Lower lobe of right lung (tissue), 2 donors: ENCODE data around the gene MAPK11. TPM values are rescaled to one million over a fixed set of nuclear protein-coding genes. Genes with fewer than 3 reads are reported as not detected.

Experiments used
- ATAC-seq, 2 donors: fragments of 200-7000 bp; cut with Tn5 transposase; one replicate each; pipeline ENCODE4 v1.9.1; 2020 to 2022; ENCODE audit warnings: mild to moderate bottlenecking in 2 of 2, moderate library complexity in 2 of 2
- DNase-seq: peaks from one replicate; pipeline ENCODE4 v3.0.0-alpha.2; 2020
- H3K27ac ChIP-seq: fragments of 200-600 bp; one replicate; pipeline ENCODE4 v1.8.0; 2022
- H3K27me3 ChIP-seq: fragments of 200-600 bp; one replicate; pipeline ENCODE4 v1.8.0; 2022; ENCODE audit warnings: low read depth
- H3K36me3 ChIP-seq: fragments of 200-600 bp; one replicate; pipeline ENCODE4 v1.8.0; 2022; ENCODE audit warnings: mild to moderate bottlenecking
- H3K4me1 ChIP-seq: fragments of 200-600 bp; one replicate; pipeline ENCODE4 v1.8.0; 2022
- H3K4me3 ChIP-seq: fragments of 200-600 bp; one replicate; pipeline ENCODE4 v1.8.0; 2022; ENCODE audit warnings: mild to moderate bottlenecking
- H3K9me3 ChIP-seq: fragments of 200-600 bp; one replicate; pipeline ENCODE4 v1.8.0; 2022
- intact Hi-C: fragments of 100-400 bp; cut with DNase I; formaldehyde crosslinking; loops from one replicate; pipeline ENCODE4 v1.11.0; 2022
- total RNA-seq: library from RNA; stranded (reverse); fragmentation: NEBNext Ultra II Directional; extraction: Animal tissue kit (Norgen Biotek cat#: 25700); gene quantifications from one replicate; pipeline ENCODE4 v1.2.1, GENCODE V29; 2021
- TF ChIP-seq, protein P1 (sequence below): fragments of 200-600 bp; IDR thresholded peaks from one replicate; pipeline ENCODE4 v1.8.0; 2022; ENCODE audit warnings: antibody characterized with exemption, mild to moderate bottlenecking
- donor health status: DM: no; HTN: yes; CAD: no; lungs with severe emphysema.

The MAPK11 gene
- total RNA-seq, 1 donor from 2014 or later, result 13.1 TPM

DNA sequence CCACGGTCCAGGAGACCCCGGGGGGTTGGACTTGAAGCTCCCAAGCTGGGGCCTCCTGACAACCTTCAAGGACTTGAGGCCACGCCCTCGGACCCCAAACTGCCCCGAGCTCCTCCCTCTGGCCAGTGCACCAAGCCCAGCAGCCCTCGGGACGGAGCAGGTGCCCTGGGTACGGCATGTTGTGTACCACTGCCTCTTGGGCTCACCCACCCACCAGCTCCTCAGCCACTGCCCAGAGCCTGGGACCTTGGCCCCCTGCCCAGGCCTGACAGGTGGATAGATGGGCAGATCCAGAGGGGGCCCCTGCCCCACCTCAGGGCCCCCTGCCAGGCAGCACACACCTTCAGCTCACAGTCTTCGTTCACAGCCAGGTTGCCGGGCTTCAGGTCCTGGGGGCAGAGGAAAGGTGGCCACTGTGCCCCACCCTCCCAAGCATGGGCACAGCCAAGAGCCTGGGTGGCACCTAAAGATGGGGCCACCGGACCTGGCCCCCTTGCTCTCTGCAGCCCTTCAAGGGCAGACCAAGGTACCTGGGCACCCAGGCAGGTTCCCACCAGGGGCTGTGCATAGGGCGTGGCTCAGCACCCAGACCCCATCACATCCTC is 13.8 kb downstream of the MAPK11 start:
- no peak overlapping the region for H3K4me3 ChIP-seq
- DNase-seq (no peak), ATAC-seq (no peak)
- H3K27ac ChIP-seq, result no peak overlapping the region
- H3K36me3 ChIP-seq, result no peaks in the 10 kb centered on the region
- peaks cover 18% of the 10 kb centered on the region for H3K4me1 ChIP-seq
- no peaks in the 10 kb centered on the region for H3K9me3 ChIP-seq
- intact Hi-C loops, result no loop called here
- TF ChIP-seq, protein P1, sequence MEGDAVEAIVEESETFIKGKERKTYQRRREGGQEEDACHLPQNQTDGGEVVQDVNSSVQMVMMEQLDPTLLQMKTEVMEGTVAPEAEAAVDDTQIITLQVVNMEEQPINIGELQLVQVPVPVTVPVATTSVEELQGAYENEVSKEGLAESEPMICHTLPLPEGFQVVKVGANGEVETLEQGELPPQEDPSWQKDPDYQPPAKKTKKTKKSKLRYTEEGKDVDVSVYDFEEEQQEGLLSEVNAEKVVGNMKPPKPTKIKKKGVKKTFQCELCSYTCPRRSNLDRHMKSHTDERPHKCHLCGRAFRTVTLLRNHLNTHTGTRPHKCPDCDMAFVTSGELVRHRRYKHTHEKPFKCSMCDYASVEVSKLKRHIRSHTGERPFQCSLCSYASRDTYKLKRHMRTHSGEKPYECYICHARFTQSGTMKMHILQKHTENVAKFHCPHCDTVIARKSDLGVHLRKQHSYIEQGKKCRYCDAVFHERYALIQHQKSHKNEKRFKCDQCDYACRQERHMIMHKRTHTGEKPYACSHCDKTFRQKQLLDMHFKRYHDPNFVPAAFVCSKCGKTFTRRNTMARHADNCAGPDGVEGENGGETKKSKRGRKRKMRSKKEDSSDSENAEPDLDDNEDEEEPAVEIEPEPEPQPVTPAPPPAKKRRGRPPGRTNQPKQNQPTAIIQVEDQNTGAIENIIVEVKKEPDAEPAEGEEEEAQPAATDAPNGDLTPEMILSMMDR, result no peak
- peaks cover 6% of the 10 kb centered on the region for H3K27me3 ChIP-seq

DNA sequence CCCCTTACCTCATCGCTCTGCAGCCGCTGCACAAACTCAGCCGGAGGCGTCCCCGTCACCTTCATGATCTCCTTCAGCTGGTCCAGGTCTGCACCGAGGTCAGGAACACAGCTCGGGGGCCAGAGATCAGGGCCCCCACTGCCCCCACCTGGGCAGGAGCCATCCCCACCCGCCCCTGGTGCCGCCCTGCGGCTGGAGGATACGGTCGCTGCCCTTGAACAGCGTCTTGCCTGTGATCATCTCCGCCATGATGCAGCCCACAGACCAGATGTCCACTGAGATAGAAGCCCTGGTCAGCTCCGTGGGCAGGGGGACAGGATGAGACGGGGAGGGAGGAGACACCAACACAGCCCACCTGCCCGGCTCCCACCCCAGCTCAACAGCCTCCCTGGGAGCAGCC is 14.6 kb downstream of the MAPK11 start:
- H3K36me3 ChIP-seq, result no peaks in the 10 kb centered on the region
- TF ChIP-seq, protein P1, result no peak

DNA sequence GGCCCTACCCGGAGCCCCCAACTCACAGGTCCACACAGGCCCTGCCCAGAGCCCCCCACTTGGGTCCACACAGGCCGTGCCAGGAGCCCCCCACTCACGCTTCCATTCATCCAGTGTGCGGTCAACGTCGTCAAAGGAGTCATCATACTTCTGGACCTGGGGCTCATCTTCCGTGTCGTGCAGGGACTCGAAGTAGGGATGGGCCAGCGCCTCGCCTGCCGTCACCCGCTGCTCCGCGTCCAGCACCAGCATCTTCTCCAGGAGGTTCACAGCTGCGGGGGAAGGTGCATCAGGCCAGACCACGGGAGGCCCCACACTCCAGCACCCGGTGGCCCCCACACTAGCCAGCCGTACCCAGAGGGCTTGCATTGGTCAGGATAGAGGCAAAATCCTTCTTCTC is 15.1 kb downstream of the MAPK11 start:
- intact Hi-C loops, result no loop called here
- Histone ChIP-seq H3K4me1 (peaks cover 20% of the 10 kb centered on the region), H3K27ac (no peak overlapping the region), H3K4me3 (no peak overlapping the region), H3K9me3 (no peaks in the 10 kb centered on the region), H3K27me3 (no peaks in the 10 kb centered on the region), H3K36me3 (no peaks in the 10 kb centered on the region)
- ATAC-seq (no peak), DNase-seq (no peak)
- TF ChIP-seq, protein P1, result no peak

More for the DNA sequence above, 14.6 kb downstream of the MAPK11 start:
- Histone ChIP-seq H3K4me3 (no peak overlapping the region), H3K9me3 (no peaks in the 10 kb centered on the region), H3K27me3 (peaks cover 2% of the 10 kb centered on the region), H3K27ac (no peak overlapping the region), H3K4me1 (peaks cover 20% of the 10 kb centered on the region)
- ATAC-seq (no peak), DNase-seq (no peak)
- intact Hi-C loops, result no loop called here

DNA sequence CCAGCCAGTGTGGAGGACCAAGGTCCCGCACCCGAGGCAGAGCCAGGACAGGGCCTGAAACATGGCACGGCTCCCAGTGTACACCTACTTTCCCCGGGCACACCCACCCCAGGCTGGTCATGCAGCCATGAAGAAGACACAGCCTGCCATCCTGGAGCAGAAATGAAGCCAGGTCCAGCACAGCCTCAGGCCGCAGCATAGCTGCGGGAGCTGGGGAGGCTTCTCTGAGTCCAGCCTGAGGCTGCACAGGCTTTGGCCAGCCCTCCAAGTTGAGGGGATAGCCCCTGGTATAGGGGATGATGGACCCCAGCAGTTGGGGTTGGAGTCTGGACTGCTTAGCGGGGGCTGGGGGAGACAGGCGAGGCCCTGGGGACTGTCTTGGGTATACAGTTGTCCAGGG is 16.2 kb downstream of the MAPK11 start:
- Histone ChIP-seq H3K27ac (no peak overlapping the region), H3K36me3 (no peaks in the 10 kb centered on the region), H3K4me1 (peaks cover 29% of the 10 kb centered on the region), H3K9me3 (no peaks in the 10 kb centered on the region), H3K27me3 (no peaks in the 10 kb centered on the region), H3K4me3 (no peak overlapping the region)
- TF ChIP-seq, protein P1, result no peak
- intact Hi-C loops, result no loop called here
- DNase-seq (no peak), ATAC-seq (no peak)

DNA sequence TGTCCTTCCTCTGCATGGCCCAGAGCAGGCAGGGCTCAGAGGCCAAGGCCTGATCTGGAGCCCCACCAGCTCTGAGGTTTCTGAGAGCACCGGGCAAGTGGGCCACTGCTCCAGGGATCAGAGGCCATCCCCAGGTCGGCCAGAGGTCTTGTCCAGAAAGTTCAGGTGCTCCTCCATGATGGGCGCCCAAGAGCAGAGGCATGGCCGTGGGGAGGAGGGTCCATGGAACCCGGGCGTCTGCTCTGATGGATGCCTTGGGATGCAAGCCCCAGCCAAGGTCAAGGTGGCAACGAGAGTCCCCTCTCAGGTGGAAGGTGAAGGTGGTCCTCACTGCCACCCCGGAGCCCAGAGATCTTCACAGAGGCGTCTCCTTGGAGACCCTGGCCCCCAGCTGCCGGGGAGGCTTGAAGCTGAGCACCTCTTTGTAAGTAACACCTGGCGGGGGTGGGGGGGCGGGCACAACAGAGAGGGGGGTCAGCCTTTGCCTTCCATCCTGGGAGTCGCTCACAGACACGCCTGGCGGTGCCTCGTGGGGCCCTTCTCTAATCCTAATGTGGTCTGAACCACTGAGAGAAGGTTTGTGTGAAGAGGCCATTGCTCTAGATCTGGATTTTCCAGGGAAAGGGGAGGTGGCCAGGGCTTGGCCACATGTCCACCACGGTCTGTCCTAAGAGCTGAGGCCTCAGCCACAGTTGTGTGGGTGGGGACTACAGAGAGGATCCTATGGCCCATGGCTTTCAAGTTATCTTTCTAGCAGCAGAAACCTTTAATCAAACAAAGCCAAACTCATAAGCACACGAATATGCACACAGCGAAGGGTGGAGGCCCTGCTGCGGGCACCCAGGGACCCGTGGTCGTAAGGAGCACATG is 16.9 kb downstream of the MAPK11 start:
- H3K4me1 ChIP-seq, result peaks cover 29% of the 10 kb centered on the region

More for the DNA sequence above, 16.9 kb downstream of the MAPK11 start:
- ATAC-seq (no peak), DNase-seq (no peak)
- TF ChIP-seq, protein P1, result no peak
- Histone ChIP-seq H3K36me3 (no peaks in the 10 kb centered on the region), H3K27ac (no peak overlapping the region), H3K4me3 (no peak overlapping the region), H3K9me3 (no peaks in the 10 kb centered on the region), H3K27me3 (no peaks in the 10 kb centered on the region)
- intact Hi-C loops, result no loop called here
